ENCODE data around the gene PANK4. TPM values are rescaled to one million over a fixed set of nuclear protein-coding genes. Genes with fewer than 3 reads are reported as not detected.
A peak's percentile ranks its signal among the peaks of the same experiment; 100 is the strongest.

The PANK4 gene
- total and polyA plus RNA-seq, 9 of the 15 experiments (the other 6 are each of a cell fraction or from before 2014, with no cell fraction given), result 0.93 to 55.6 (median 31.5) TPM

- TF ChIP-seq ID3 (CRISPR knock-in tag; IDR thresholded peaks at IDR 0.05), result no peak
- peak; percentile 80 for TF ChIP-seq ID3 (tag; IDR thresholded peaks at IDR 0.05)
- TF ChIP-seq CHD7 (IDR thresholded peaks at IDR 0.05; ENCODE audit: low read depth, low read length), result no peak
- TF ChIP-seq ZNF766 (CRISPR knock-in tag; conservative IDR thresholded peaks at IDR 0.05), result no peak; the same call in 1 of the 2 replicates
- no peak for TF ChIP-seq ZNF232 (CRISPR knock-in tag; IDR thresholded peaks at IDR 0.05)
- peak; percentile 87 for TF ChIP-seq VEZF1 (CRISPR knock-in tag; IDR thresholded peaks at IDR 0.05)
- TF ChIP-seq COPS2 (conservative IDR thresholded peaks at IDR 0.05), result no peak
- no peak for TF ChIP-seq NCOA1 (IDR thresholded peaks at IDR 0.05; ENCODE audit: low read depth)
- no peak for TF ChIP-seq PHB2 (IDR thresholded peaks at IDR 0.05; ENCODE audit: low read depth)
- no peak for TF ChIP-seq ZNF518B (CRISPR knock-in tag; IDR thresholded peaks at IDR 0.05)
- TF ChIP-seq HNRNPUL1 (IDR thresholded peaks at IDR 0.05; ENCODE audit: low read length), result no peak
Observed at GRCh38 chr1:2546515-2547209, 20.3 kb upstream of the PANK4 start (continued).
